Mesenchymal stem cell (in vitro differentiated cells and primary cell): ENCODE data around the gene NOSIP.
A peak's percentile ranks its signal among the peaks of the same experiment; 100 is the strongest.

Source experiments
- DNase-seq: peaks from one replicate; pipeline ENCODE4 v3.0.0-alpha.2; 2013
- H2AFZ ChIP-seq: one replicate; pipeline ENCODE4 v1.6.1; 2013; ENCODE audit warnings: low read depth, mild to moderate bottlenecking, control low read depth, inconsistent platforms, low read length, moderate library complexity
- H2AK5ac ChIP-seq: 2 replicates; pipeline ENCODE4 v1.6.1; 2013; ENCODE audit warnings: low read length, moderate library complexity, mild to moderate bottlenecking, inconsistent platforms; ENCODE audit not compliant: severe bottlenecking
- H2BK120ac ChIP-seq: one replicate; pipeline ENCODE4 v1.6.1; 2013; ENCODE audit warnings: low read depth, mild to moderate bottlenecking, inconsistent platforms, low read length, moderate library complexity
- H2BK12ac ChIP-seq, 2 experiments: one replicate each; pipeline ENCODE4 v1.6.1; 2013; ENCODE audit warnings: inconsistent platforms in 2 of 2, low read length in 2 of 2, mild to moderate bottlenecking in 2 of 2, moderate library complexity in 2 of 2, control low read depth in 1 of 2
- H2BK15ac ChIP-seq: one replicate; pipeline ENCODE4 v1.6.1; 2013; ENCODE audit warnings: mild to moderate bottlenecking, low read depth, inconsistent platforms; ENCODE audit not compliant: poor library complexity, severe bottlenecking
- H2BK5ac ChIP-seq: 2 replicates; pipeline ENCODE4 v1.6.1; 2013; ENCODE audit warnings: low read depth, mild to moderate bottlenecking, low read length, control low read depth, inconsistent platforms; ENCODE audit not compliant: poor library complexity, severe bottlenecking
- H3K14ac ChIP-seq, 2 experiments: one replicate each; pipeline ENCODE4 v1.6.1; 2013; ENCODE audit warnings: inconsistent platforms in 2 of 2, low read length in 2 of 2, control low read depth in 1 of 2, mild to moderate bottlenecking in 1 of 2, moderate library complexity in 1 of 2
- H3K18ac ChIP-seq, 2 experiments: one replicate each; pipeline ENCODE4 v1.6.1; 2013; ENCODE audit warnings: inconsistent platforms in 2 of 2, low read length in 2 of 2, control low read depth in 1 of 2, low read depth in 1 of 2, mild to moderate bottlenecking in 1 of 2
- H3K23ac ChIP-seq, 2 experiments: one replicate each; pipeline ENCODE4 v1.6.1; 2013; ENCODE audit warnings: inconsistent platforms in 2 of 2, low read length in 2 of 2, mild to moderate bottlenecking in 2 of 2, moderate library complexity in 2 of 2, control low read depth in 1 of 2
- H3K27ac ChIP-seq: 2 replicates; pipeline ENCODE4 v1.5.1; 2013; ENCODE audit warnings: mild to moderate bottlenecking, moderate library complexity, low read length, control low read depth, inconsistent platforms; ENCODE audit not compliant: poor library complexity, severe bottlenecking
- H3K27me3 ChIP-seq, 2 experiments: 2 replicates each; pipeline versions ENCODE4 v1.6.1 to v1.7.0; 2013; ENCODE audit warnings: low read length in 2 of 2, mild to moderate bottlenecking in 2 of 2, moderate library complexity in 2 of 2, control low read depth in 1 of 2, inconsistent platforms in 1 of 2; ENCODE audit not compliant: control insufficient read depth in 1 of 2, insufficient read depth in 1 of 2
- H3K36me3 ChIP-seq, 2 experiments: 2 replicates each; pipeline versions ENCODE4 v1.6.1 to v1.7.0; 2013; ENCODE audit warnings: low read length in 2 of 2, control low read depth in 1 of 2, inconsistent platforms in 1 of 2, low read depth in 1 of 2, mild to moderate bottlenecking in 1 of 2; ENCODE audit not compliant: insufficient read depth in 2 of 2, control insufficient read depth in 1 of 2
- H3K4ac ChIP-seq, 2 experiments: one replicate each; pipeline ENCODE4 v1.6.1; 2013; ENCODE audit warnings: inconsistent platforms in 2 of 2, low read length in 2 of 2, mild to moderate bottlenecking in 2 of 2, moderate library complexity in 2 of 2, control low read depth in 1 of 2, low read depth in 1 of 2
- H3K4me1 ChIP-seq: 2 replicates; pipeline ENCODE4 v1.6.1; 2013; ENCODE audit warnings: low read depth, low read length, control low read depth; ENCODE audit not compliant: control insufficient read depth, insufficient read depth
- H3K4me2 ChIP-seq: 2 replicates; pipeline ENCODE4 v1.6.1; 2013; ENCODE audit warnings: low read length, mild to moderate bottlenecking, inconsistent platforms; ENCODE audit not compliant: poor library complexity, severe bottlenecking
- H3K4me3 ChIP-seq, 2 experiments: 2 replicates each; pipeline versions ENCODE4 v1.5.1 to v1.7.0; 2013; ENCODE audit warnings: low read length in 2 of 2, mild to moderate bottlenecking in 2 of 2, control low read depth in 1 of 2, low read depth in 1 of 2; ENCODE audit not compliant: insufficient read depth in 1 of 2
- H3K79me1 ChIP-seq: replicated peaks from 2 replicates; pipeline ENCODE4 v1.6.1; 2013; ENCODE audit warnings: mild to moderate bottlenecking, control low read depth, low read length, inconsistent platforms; ENCODE audit not compliant: poor library complexity, severe bottlenecking
- H3K9ac ChIP-seq: 2 replicates; pipeline ENCODE4 v1.7.0; 2013; ENCODE audit warnings: mild to moderate bottlenecking, low read length, moderate library complexity
- H3K9me3 ChIP-seq: 2 replicates; pipeline ENCODE4 v1.7.0; 2013; ENCODE audit warnings: mild to moderate bottlenecking, low read length; ENCODE audit not compliant: control insufficient read depth
- H4K8ac ChIP-seq: one replicate; pipeline ENCODE4 v1.6.1; 2013; ENCODE audit warnings: inconsistent platforms, mild to moderate bottlenecking, low read length, moderate library complexity
- H4K91ac ChIP-seq: one replicate; pipeline ENCODE4 v1.6.1; 2013; ENCODE audit warnings: mild to moderate bottlenecking, low read length, inconsistent platforms
- WGBS: methylation state at CpG from one replicate; pipeline ENCODE4 v1.1.7; 2013; ENCODE audit warnings: mixed read lengths; 5-methylcytosine and 5-hydroxymethylcytosine counted together

The NOSIP gene

DNA sequence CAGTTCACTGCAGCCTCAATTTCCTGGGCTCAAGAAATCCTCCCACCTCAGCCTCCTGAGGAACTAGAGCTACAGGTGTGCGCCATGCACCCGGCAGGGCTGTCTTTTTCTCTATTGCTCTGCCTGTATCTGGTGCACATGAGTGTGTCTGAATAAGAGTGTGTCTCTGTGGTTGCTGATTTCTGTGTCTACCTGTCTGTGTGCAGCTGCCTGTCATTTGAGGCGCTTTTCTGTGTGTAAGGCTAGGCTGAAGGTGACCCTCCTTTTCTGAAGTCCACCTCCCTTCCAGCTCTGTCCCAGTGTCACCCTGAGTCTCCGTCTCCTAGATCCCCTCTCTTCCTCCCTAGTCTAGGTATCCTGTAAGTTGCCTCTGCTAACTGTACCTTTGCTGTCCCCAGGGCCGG, 9.1 kb upstream of the NOSIP start:
- Histone ChIP-seq H3K4me2 (no peak overlapping the region), H4K8ac (peak overlapping the region; percentile 61), H2BK5ac (no peak overlapping the region), H3K79me1 (no peaks in the 10 kb centered on the region), H3K4me3 (no peak overlapping the region), H3K9me3 (no peaks in the 10 kb centered on the region), H3K14ac (no peak overlapping the region), H2BK15ac (no peak overlapping the region), H2AFZ (no peak overlapping the region), H2BK12ac (no peak overlapping the region), H3K18ac (no peak overlapping the region), H3K23ac (no peak overlapping the region), H3K4ac (no peak overlapping the region), H2AK5ac (no peak overlapping the region), H3K4me1 (peaks cover 7% of the 10 kb centered on the region), H3K27me3 (no peaks in the 10 kb centered on the region), H3K9ac (no peak overlapping the region), H3K27ac (no peak overlapping the region), H4K91ac (no peak overlapping the region), H2BK120ac (no peak overlapping the region), H3K36me3 (peaks cover 4 to 8% of the 10 kb centered on the region in 2 experiments)
- 78% methylated on average over 5 of the region's 5 CpGs for WGBS
- no peak for DNase-seq

DNA sequence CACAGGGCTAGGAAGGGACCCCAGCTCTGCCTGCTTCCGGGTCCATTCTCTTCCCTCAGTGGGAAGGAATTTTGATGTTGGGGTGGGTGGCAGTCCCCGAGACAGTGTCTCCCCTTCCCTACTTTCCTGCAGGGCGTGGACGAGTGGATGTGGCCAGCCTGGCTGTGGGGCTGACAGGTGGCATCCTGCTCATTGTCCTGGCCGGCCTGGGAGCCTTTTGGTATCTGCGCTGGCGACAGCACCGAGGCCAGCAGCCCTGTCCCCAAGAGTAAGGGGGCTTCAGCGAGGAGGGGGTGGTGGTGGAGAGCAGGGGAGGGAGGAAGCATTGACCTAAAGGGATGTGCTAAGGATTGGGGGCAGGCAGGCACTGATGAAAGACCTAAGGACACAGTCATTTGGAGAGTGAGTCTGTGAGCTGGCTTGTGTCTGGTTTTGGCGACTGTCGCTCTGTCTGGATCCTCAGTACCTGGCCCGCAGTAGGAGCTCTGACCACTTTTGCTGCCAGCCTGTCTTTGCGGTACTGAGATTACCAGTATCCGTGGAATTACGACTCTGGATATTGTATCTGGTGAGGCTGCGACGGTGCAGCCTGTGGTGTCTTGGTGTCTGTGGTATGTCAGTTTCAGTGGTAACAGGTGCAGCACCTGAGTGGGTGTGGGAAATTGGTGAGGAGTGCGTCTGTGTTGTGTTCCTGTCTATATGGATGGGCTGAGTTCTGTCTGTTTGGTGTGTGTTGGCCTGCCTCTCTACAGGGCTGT, 8.2 kb upstream of the NOSIP start:
- Histone ChIP-seq H3K4ac (no peak overlapping the region), H3K9me3 (no peaks in the 10 kb centered on the region), H3K23ac (no peak overlapping the region), H3K4me2 (no peak overlapping the region), H3K4me3 (no peak overlapping the region), H2BK120ac (no peak overlapping the region), H3K79me1 (no peaks in the 10 kb centered on the region), H2BK15ac (no peak overlapping the region), H3K18ac (no peak overlapping the region), H4K8ac (no peak overlapping the region), H3K14ac (no peak overlapping the region), H4K91ac (peak overlapping the region; percentile 45), H3K4me1 (peaks cover 7% of the 10 kb centered on the region), H3K27ac (no peak overlapping the region), H3K27me3 (no peaks in the 10 kb centered on the region), H2AK5ac (no peak overlapping the region), H3K9ac (no peak overlapping the region), H2AFZ (no peak overlapping the region), H2BK12ac (peak overlapping the region in 1 of 2 experiments; percentile 47), H2BK5ac (no peak overlapping the region), H3K36me3 (no peaks in the 10 kb centered on the region)
- no peak for DNase-seq
- WGBS: 89% methylated on average over 17 of the region's 18 CpGs

DNA sequence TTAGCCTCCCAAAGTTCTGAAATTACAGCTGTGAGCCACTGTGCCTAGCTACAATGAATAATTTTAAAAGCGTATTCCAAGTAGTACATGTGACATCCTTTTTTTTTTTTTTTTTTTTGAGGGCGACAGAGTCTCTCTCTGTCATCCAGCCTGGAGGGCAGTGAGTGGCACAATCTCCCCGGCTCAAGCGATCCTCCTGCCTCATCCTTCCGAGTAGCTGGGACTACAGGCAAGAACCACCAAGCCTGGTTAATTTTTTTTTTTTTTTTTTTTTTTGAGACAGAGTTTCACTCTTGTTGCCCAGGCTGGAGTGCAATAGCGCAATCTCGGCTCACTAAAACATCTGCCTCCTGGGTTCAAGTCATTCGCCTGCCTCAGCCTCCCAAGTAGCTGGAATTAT, 6.9 kb upstream of the NOSIP start:
- Histone ChIP-seq H4K91ac (no peak overlapping the region), H2BK120ac (no peak overlapping the region), H2AK5ac (no peak overlapping the region), H3K4me3 (no peak overlapping the region), H3K9ac (no peak overlapping the region), H2BK15ac (no peak overlapping the region), H3K36me3 (no peaks in the 10 kb centered on the region), H3K9me3 (no peaks in the 10 kb centered on the region), H3K27me3 (no peaks in the 10 kb centered on the region), H3K4me1 (peaks cover 4% of the 10 kb centered on the region), H3K4ac (no peak overlapping the region), H3K4me2 (no peak overlapping the region), H3K23ac (no peak overlapping the region), H4K8ac (no peak overlapping the region), H2AFZ (no peak overlapping the region), H3K79me1 (no peaks in the 10 kb centered on the region), H3K18ac (no peak overlapping the region), H2BK12ac (no peak overlapping the region), H3K14ac (no peak overlapping the region), H2BK5ac (no peak overlapping the region), H3K27ac (no peak overlapping the region)
- over 99% methylated on average over 7 of the region's 8 CpGs for WGBS
- DNase-seq: no peak

DNA sequence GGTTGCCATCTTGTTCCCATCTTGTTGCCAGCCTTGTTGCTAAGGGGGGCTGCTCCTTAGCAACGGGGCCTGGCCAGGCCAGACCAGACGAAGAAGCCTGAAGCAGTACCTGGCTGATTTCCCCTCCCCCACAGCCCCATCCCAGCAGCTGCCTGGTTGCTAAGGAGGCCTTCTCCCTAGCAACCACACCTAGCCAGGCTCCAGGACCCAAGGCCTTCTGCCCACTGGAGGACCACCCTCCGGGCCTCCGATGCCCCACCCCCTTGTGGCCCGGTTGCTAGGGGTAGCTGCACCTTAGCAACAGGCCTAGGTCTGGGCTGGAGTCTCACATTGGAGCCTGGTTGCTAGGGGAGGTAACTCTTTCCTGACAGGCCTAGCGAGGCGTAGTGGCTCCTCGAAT, 4.7 kb upstream of the NOSIP start:
- Histone ChIP-seq H2BK120ac (no peak overlapping the region), H3K14ac (no peak overlapping the region), H3K4me1 (peaks cover 2% of the 10 kb centered on the region), H3K36me3 (no peaks in the 10 kb centered on the region), H3K79me1 (no peaks in the 10 kb centered on the region), H3K4me3 (no peak overlapping the region), H4K8ac (no peak overlapping the region), H3K18ac (no peak overlapping the region), H3K4me2 (no peak overlapping the region), H3K9me3 (no peaks in the 10 kb centered on the region), H4K91ac (no peak overlapping the region), H3K27me3 (no peaks in the 10 kb centered on the region), H2BK5ac (no peak overlapping the region), H3K27ac (no peak overlapping the region), H2AK5ac (no peak overlapping the region), H2BK15ac (peak overlapping the region; percentile 55), H3K9ac (no peak overlapping the region), H2BK12ac (no peak overlapping the region), H3K4ac (no peak overlapping the region), H3K23ac (no peak overlapping the region), H2AFZ (no peak overlapping the region)
- 64% methylated on average over 8 of the region's 8 CpGs for WGBS
- no peak for DNase-seq
